ENCODE measurements around the gene ARHGAP25. TPM values are rescaled to one million over a fixed set of nuclear protein-coding genes. Genes with fewer than 3 reads are reported as not detected.

Gene ARHGAP25
- total and polyA plus RNA-seq, 7 donors = 1.1 to 4.8 (median 1.9) TPM

DNA sequence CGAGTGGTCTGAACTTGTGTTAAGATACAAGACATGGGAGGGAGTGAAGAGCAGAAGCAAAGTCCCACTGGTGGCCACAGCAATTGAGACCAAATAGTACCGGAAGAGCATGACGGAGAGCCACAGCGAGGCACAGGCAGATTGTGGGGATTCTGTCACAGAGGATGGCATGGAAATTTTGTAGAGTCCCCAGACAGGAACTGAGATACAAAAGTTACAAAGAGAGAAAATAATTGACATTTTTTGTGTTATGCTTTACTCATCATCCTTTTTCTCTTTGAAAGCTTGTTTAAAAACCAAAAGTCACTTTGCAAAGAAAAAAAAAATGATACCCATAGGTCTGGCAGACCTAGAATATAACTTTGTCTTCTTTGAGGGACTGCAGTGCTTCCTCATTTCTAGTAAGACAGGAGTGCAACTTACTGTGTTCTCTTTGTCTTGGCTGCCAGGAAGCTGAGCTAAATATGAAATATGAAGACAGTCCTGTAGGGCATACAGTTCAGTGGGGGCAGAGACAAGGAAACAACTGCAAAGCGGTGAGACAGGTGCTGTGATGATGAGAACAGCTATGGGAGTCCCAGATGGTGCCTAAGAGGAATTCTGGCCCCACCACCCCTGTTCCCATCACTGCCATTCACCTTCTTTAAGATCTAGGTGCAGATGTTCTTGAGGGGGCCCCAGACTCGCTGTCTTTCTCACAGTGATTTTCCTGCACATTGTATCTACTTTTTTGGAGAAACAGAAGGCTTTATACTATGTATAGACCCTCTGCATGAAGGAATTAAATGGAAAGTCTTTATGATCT lies 5.2 kb downstream of the ARHGAP25 start:
- no peaks in the 10 kb centered on the region for H3K4me1 ChIP-seq
- ATAC-seq = no peak

DNA sequence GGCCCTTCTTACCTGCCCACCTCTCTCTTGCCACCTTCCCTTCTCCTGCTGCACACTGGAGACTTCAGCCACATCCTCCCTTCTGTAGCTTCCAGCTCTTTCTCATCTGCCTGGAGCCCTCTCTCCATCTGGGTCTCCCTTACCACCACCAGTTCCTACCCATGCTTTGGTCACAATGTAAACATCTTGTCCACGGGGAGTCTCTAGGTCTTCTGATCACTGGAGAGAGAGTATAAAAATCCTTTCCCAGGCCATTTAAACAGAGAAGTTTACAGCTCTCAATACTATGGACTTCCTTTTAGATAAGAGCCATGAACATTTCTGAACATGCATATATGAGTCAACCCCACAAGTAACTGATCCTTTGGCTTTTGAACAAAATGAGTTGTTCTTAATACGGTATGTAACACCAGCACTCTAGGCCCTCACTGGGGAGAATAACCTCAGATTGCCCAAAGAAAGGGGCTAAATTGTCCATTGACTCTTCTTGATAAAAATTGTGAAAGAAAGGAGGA lies 5.8 kb downstream of the ARHGAP25 start:
- no peaks in the 10 kb centered on the region for H3K36me3 ChIP-seq (ENCODE audit: insufficient read depth in 1 of 2, low read depth in 1 of 2)
- H3K4me1 ChIP-seq = no peaks in the 10 kb centered on the region
- WGBS, 3 donors = 71 to 74% (median 71%) methylated on average over 2 of the region's 2 CpGs
- H3K27me3 ChIP-seq (ENCODE audit: insufficient read depth in 3 of 3, low read length in 2 of 3) = no peaks in the 10 kb centered on the region
- DNase-seq (no peak), ATAC-seq (no peak)
- H3K27ac ChIP-seq = no peak overlapping the region
- H3K4me3 ChIP-seq = no peak overlapping the region
- intact Hi-C loops (cut with DNase I) = no loop called here
- H3K9me3 ChIP-seq = no peaks in the 10 kb centered on the region
- TF ChIP-seq, protein P1, sequence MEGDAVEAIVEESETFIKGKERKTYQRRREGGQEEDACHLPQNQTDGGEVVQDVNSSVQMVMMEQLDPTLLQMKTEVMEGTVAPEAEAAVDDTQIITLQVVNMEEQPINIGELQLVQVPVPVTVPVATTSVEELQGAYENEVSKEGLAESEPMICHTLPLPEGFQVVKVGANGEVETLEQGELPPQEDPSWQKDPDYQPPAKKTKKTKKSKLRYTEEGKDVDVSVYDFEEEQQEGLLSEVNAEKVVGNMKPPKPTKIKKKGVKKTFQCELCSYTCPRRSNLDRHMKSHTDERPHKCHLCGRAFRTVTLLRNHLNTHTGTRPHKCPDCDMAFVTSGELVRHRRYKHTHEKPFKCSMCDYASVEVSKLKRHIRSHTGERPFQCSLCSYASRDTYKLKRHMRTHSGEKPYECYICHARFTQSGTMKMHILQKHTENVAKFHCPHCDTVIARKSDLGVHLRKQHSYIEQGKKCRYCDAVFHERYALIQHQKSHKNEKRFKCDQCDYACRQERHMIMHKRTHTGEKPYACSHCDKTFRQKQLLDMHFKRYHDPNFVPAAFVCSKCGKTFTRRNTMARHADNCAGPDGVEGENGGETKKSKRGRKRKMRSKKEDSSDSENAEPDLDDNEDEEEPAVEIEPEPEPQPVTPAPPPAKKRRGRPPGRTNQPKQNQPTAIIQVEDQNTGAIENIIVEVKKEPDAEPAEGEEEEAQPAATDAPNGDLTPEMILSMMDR (IDR thresholded peaks at IDR 0.05) = no peak

More for the DNA sequence above, 5.2 kb downstream of the ARHGAP25 start:
- Histone ChIP-seq H3K36me3 (ENCODE audit: insufficient read depth in 1 of 2, low read depth in 1 of 2) (no peaks in the 10 kb centered on the region), H3K9me3 (no peaks in the 10 kb centered on the region), H3K27me3 (ENCODE audit: insufficient read depth in 3 of 3, low read length in 2 of 3) (no peaks in the 10 kb centered on the region), H3K4me3 (no peak overlapping the region), H3K27ac (no peak overlapping the region)
- intact Hi-C loops (cut with DNase I) = no loop called here
- no peak for DNase-seq
- WGBS, 3 donors = 82 to 86% (median 83%) methylated on average over 6 of the region's 6 CpGs
- TF ChIP-seq, protein P1 (IDR thresholded peaks at IDR 0.05) = no peak

DNA sequence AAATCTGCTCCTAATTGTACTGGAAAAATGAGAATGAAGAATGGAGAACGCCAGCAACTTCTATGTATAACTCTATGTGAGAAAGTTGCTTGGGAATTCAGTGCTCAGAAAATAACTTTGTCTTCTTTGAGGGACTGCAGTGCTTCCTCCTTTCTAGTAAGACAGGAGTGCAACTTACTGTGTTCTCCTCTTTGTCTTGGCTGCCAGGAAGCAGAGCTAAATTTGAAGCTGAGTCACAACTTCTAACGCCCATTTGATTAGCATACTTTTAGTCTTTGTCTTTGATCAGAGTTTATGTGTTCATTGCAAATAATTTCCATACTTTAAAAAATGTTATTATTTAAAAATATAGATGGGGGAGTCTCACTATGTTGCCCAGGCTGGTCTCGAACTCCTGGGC lies 6.6 kb downstream of the ARHGAP25 start:
- H3K9me3 ChIP-seq = no peaks in the 10 kb centered on the region
- DNase-seq (no peak), ATAC-seq (no peak)
- no peak overlapping the region for H3K4me3 ChIP-seq
- intact Hi-C loops (cut with DNase I) = no loop called here
- WGBS, 3 donors = 62 to 83% (median 81%) methylated on average over 3 of the region's 3 CpGs
- H3K4me1 ChIP-seq = no peaks in the 10 kb centered on the region
- H3K27ac ChIP-seq = no peak overlapping the region
- H3K36me3 ChIP-seq (ENCODE audit: insufficient read depth in 1 of 2, low read depth in 1 of 2) = no peaks in the 10 kb centered on the region
- H3K27me3 ChIP-seq (ENCODE audit: insufficient read depth in 3 of 3, low read length in 2 of 3) = no peaks in the 10 kb centered on the region
- TF ChIP-seq, protein P1 (IDR thresholded peaks at IDR 0.05) = no peak

DNA sequence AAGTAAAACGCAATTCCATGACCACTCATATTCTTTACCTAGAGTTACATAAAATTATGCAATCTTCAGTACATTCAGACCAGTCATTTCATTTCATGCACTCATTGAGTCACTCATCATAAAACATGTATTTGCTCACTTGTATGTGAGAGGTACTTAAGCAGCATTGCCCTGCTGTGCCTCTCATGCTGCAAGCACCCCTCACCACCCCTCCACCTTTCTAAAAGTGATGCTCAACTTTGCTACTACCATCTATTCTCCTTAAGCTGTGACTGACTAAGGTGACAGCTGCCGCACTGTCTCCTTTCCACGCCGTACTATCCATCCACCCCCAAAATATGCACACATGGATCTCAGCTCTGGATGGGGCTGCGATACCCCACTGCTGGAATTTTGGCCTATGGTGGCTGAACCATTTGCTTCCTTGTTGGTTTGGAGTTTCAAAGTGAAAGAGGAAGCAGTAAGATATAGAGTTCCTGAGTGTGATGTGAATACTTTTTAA lies 7.2 kb downstream of the ARHGAP25 start:
- DNase-seq (no peak), ATAC-seq (no peak)
- H3K4me3 ChIP-seq = no peak overlapping the region
- TF ChIP-seq, protein P1 (IDR thresholded peaks at IDR 0.05) = no peak
- H3K27me3 ChIP-seq (ENCODE audit: insufficient read depth in 3 of 3, low read length in 2 of 3) = no peaks in the 10 kb centered on the region
- no peaks in the 10 kb centered on the region for H3K4me1 ChIP-seq
- no peaks in the 10 kb centered on the region for H3K36me3 ChIP-seq (ENCODE audit: insufficient read depth in 1 of 2, low read depth in 1 of 2)
- intact Hi-C loops (cut with DNase I) = no loop called here
- no peak overlapping the region for H3K27ac ChIP-seq
- no peaks in the 10 kb centered on the region for H3K9me3 ChIP-seq
- 86 to 90% (median 88%) methylated on average over 5 of the region's 5 CpGs for WGBS, 3 donors
